ENCODE data around the gene FAM3C.

DNA sequence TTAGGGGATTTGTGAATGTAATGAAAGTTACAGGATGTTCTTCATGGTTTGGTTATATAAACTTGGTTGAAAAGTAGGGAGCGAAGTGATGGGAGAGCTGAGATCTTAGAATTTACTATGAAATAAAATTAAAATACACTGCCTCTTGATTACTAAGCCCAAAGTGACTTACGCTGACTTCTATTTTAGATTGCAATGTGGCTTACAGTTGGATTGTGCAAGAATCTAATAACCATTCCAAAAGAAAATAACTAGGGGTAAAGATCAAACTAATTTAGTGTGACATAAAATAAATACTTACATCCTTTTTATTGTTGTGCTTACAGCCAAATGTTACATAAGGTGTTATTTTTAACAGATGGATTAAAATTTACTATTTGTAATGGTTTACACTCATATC lies 52.0 kb downstream of the FAM3C start:
- TF ChIP-seq, protein P1, sequence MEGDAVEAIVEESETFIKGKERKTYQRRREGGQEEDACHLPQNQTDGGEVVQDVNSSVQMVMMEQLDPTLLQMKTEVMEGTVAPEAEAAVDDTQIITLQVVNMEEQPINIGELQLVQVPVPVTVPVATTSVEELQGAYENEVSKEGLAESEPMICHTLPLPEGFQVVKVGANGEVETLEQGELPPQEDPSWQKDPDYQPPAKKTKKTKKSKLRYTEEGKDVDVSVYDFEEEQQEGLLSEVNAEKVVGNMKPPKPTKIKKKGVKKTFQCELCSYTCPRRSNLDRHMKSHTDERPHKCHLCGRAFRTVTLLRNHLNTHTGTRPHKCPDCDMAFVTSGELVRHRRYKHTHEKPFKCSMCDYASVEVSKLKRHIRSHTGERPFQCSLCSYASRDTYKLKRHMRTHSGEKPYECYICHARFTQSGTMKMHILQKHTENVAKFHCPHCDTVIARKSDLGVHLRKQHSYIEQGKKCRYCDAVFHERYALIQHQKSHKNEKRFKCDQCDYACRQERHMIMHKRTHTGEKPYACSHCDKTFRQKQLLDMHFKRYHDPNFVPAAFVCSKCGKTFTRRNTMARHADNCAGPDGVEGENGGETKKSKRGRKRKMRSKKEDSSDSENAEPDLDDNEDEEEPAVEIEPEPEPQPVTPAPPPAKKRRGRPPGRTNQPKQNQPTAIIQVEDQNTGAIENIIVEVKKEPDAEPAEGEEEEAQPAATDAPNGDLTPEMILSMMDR (conservative IDR thresholded peaks at IDR 0.05; ENCODE audit: low read depth, low read length), result no peak
- TF ChIP-seq POLR2A (IDR thresholded peaks at IDR 0.05; ENCODE audit: low read depth, low read length), result no peak
- no peak for TF ChIP-seq SMC3 (IDR thresholded peaks at IDR 0.05; ENCODE audit: low read depth, low read length)
- no peak for TF ChIP-seq BHLHE40 (IDR thresholded peaks at IDR 0.05; ENCODE audit: low read depth, low read length)

All from IMR-90 (cell line).